HepG2 (cell line): ENCODE data around the gene DNALI1. TPM values are rescaled to one million over a fixed set of nuclear protein-coding genes. Genes with fewer than 3 reads are reported as not detected.
A peak's percentile ranks its signal among the peaks of the same experiment; 100 is the strongest.

Experiments
- ADNP ChIP-seq: sonication (generic); formaldehyde crosslinking; IDR thresholded peaks from 2 replicates; pipeline ENCODE4 v1.4.0; 2020; ENCODE audit warnings: missing genetic modification reagents
- CREB1 ChIP-seq, 2 experiments: fragments of 450-650 bp in 1 of 2; IDR thresholded peaks; 2 replicates each; pipeline ENCODE4 v1.6.1; 2016 to 2017; ENCODE audit warnings: control low read depth in 1 of 2, mild to moderate bottlenecking in 1 of 2, missing compliant biosample characterization in 1 of 2, missing genetic modification characterization in 1 of 2
- KDM1A ChIP-seq: IDR thresholded peaks from 2 replicates; pipeline ENCODE4 v1.6.1; 2016; ENCODE audit warnings: missing compliant biosample characterization
- NFKBIZ ChIP-seq: IDR thresholded peaks from 2 replicates; pipeline ENCODE4 v1.6.1; 2018; ENCODE audit warnings: missing genetic modification reagents, missing compliant biosample characterization
- PTBP1 ChIP-seq: fragments of 200-400 bp; formaldehyde crosslinking; IDR thresholded peaks from 2 replicates; pipeline ENCODE4 v1.6.1; 2018; ENCODE audit warnings: low read length, low read depth; ENCODE audit not compliant: poor library complexity, severe bottlenecking
- SMAD1 ChIP-seq: sonication (generic); formaldehyde crosslinking; IDR thresholded peaks from 2 replicates; pipeline ENCODE4 v1.4.0; 2020; ENCODE audit warnings: missing genetic modification reagents, low read depth, mild to moderate bottlenecking, borderline replicate concordance
- ZBTB38 ChIP-seq: sonication (generic); formaldehyde crosslinking; IDR thresholded peaks from 2 replicates; pipeline ENCODE4 v1.5.1; 2020; ENCODE audit warnings: mild to moderate bottlenecking, missing genetic modification reagents
- ZNF329 ChIP-seq: sonication (generic); formaldehyde crosslinking; IDR thresholded peaks from 2 replicates; pipeline ENCODE4 v1.9.0; 2021; ENCODE audit warnings: low read depth, mild to moderate bottlenecking, missing genetic modification reagents
- polyA plus RNA-seq, 8 experiments: library from polyadenylated mRNA; depleted of rRNA in 3 of 8; stranded (reverse) in 7 of 8; unstranded in 1 of 8; fragments of >200 nt; fragmentation: Illumina TruSeq in 4 of 8; extraction: Trizol in 4 of 8; gene quantifications; 2 replicates each; pipeline versions ENCODE4 v1.2.1 to v1.2.3, GENCODE V29; 2011 to 2016; ENCODE audit warnings: low read depth in 4 of 8, missing spikeins in 1 of 8, mixed read lengths in 1 of 8; ENCODE audit not compliant: insufficient read depth in 1 of 8
- total RNA-seq, 5 experiments: library from RNA; depleted of rRNA; stranded (reverse); fragments of >200 nt; fragmentation: Illumina TruSeq; extraction: Trizol; gene quantifications; 2 replicates each; pipeline ENCODE4 v1.2.3, GENCODE V29; 2016; ENCODE audit warnings: low read depth in 1 of 5
- TF ChIP-seq, protein P1 (sequence below): sonication (generic); formaldehyde crosslinking; IDR thresholded peaks from 2 replicates; pipeline ENCODE4 v1.5.0; 2020; ENCODE audit warnings: mild to moderate bottlenecking, missing genetic modification reagents, moderate library complexity
- TF ChIP-seq, protein P2 (sequence below): sonication (generic); formaldehyde crosslinking; IDR thresholded peaks from 2 replicates; pipeline ENCODE4 v1.4.0; 2020; ENCODE audit warnings: mild to moderate bottlenecking, missing genetic modification reagents
- TF ChIP-seq, protein P3 (sequence below): sonication (generic); formaldehyde crosslinking; IDR thresholded peaks from 2 replicates; pipeline ENCODE4 v1.5.1; 2020; ENCODE audit warnings: mild to moderate bottlenecking, missing genetic modification reagents, moderate library complexity
- TF ChIP-seq, protein P4 (sequence below): IDR thresholded peaks from 2 replicates; pipeline ENCODE4 v1.6.1; 2016; ENCODE audit warnings: missing genetic modification reagents, missing compliant biosample characterization

DNALI1 gene
- total and polyA plus RNA-seq, 2 of the 13 experiments (the other 11 are each of a cell fraction or from before 2014, with no cell fraction given) = 0.42 to 0.70 TPM

DNA sequence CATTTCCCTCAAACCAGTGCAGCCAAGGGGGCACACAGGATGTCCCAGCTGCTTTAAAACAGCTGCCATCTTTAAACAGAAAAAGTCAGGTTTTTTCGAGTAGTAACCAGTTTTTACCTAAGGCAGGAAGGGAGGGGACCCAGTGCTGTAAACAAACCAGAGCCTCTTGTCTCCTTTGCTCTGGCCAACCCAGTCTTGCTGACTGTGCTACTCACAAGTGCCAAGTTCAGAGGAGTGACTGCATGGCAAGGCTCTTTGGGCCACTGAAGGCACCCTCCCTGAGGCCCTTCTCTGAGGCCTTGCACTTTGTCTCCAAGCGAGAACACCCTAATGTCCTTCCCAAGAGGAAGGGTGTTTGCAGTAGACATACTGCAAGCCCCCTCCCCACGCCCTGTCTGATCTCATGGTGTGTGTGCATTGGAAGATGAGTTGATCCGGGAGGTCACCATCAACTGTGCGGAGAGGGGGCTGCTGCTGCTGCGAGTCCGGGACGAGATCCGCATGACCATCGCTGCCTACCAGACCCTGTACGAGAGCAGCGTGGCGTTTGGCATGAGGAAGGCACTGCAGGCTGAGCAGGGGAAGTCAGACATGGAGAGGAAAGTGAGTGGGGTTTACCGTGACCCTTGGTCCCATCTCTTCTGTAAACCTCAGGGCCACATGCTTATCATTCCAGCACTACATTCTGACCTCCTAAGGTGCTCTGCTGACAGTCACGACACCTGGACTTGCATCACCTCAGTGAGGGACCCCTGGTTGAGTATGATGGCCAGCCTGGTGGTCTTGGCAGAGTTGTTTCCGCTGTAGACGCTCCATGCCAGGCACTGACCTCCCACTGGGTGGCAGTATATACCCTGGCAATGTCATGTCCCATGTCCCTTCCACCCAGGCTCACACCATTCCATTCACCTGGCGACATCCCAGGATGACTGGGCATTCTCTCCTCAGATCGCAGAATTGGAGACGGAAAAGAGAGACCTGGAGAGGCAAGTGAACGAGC is 4.7 kb downstream of the DNALI1 start (continued):
- TF ChIP-seq, protein P1, sequence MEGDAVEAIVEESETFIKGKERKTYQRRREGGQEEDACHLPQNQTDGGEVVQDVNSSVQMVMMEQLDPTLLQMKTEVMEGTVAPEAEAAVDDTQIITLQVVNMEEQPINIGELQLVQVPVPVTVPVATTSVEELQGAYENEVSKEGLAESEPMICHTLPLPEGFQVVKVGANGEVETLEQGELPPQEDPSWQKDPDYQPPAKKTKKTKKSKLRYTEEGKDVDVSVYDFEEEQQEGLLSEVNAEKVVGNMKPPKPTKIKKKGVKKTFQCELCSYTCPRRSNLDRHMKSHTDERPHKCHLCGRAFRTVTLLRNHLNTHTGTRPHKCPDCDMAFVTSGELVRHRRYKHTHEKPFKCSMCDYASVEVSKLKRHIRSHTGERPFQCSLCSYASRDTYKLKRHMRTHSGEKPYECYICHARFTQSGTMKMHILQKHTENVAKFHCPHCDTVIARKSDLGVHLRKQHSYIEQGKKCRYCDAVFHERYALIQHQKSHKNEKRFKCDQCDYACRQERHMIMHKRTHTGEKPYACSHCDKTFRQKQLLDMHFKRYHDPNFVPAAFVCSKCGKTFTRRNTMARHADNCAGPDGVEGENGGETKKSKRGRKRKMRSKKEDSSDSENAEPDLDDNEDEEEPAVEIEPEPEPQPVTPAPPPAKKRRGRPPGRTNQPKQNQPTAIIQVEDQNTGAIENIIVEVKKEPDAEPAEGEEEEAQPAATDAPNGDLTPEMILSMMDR (CRISPR knock-in tag) = peak; percentile 79
- TF ChIP-seq PTBP1 (no peak), CREB1 (IDR thresholded peaks at IDR 0.05) (no peak), CREB1 (CRISPR knock-in tag; IDR thresholded peaks at IDR 0.05) (no peak), KDM1A (CRISPR knock-in tag) (peak; percentile 95), SMAD1 (0 out of 2 replicates have a peak, but pooled peaks have one; percentile 6), ZBTB38 (CRISPR knock-in tag) (peak; percentile 91), NFKBIZ (CRISPR knock-in tag) (no peak), ADNP (CRISPR knock-in tag) (0 out of 2 replicates have a peak, but pooled peaks have one; percentile 45), ZNF329 (CRISPR knock-in tag) (no peak)
- TF ChIP-seq, protein P2, sequence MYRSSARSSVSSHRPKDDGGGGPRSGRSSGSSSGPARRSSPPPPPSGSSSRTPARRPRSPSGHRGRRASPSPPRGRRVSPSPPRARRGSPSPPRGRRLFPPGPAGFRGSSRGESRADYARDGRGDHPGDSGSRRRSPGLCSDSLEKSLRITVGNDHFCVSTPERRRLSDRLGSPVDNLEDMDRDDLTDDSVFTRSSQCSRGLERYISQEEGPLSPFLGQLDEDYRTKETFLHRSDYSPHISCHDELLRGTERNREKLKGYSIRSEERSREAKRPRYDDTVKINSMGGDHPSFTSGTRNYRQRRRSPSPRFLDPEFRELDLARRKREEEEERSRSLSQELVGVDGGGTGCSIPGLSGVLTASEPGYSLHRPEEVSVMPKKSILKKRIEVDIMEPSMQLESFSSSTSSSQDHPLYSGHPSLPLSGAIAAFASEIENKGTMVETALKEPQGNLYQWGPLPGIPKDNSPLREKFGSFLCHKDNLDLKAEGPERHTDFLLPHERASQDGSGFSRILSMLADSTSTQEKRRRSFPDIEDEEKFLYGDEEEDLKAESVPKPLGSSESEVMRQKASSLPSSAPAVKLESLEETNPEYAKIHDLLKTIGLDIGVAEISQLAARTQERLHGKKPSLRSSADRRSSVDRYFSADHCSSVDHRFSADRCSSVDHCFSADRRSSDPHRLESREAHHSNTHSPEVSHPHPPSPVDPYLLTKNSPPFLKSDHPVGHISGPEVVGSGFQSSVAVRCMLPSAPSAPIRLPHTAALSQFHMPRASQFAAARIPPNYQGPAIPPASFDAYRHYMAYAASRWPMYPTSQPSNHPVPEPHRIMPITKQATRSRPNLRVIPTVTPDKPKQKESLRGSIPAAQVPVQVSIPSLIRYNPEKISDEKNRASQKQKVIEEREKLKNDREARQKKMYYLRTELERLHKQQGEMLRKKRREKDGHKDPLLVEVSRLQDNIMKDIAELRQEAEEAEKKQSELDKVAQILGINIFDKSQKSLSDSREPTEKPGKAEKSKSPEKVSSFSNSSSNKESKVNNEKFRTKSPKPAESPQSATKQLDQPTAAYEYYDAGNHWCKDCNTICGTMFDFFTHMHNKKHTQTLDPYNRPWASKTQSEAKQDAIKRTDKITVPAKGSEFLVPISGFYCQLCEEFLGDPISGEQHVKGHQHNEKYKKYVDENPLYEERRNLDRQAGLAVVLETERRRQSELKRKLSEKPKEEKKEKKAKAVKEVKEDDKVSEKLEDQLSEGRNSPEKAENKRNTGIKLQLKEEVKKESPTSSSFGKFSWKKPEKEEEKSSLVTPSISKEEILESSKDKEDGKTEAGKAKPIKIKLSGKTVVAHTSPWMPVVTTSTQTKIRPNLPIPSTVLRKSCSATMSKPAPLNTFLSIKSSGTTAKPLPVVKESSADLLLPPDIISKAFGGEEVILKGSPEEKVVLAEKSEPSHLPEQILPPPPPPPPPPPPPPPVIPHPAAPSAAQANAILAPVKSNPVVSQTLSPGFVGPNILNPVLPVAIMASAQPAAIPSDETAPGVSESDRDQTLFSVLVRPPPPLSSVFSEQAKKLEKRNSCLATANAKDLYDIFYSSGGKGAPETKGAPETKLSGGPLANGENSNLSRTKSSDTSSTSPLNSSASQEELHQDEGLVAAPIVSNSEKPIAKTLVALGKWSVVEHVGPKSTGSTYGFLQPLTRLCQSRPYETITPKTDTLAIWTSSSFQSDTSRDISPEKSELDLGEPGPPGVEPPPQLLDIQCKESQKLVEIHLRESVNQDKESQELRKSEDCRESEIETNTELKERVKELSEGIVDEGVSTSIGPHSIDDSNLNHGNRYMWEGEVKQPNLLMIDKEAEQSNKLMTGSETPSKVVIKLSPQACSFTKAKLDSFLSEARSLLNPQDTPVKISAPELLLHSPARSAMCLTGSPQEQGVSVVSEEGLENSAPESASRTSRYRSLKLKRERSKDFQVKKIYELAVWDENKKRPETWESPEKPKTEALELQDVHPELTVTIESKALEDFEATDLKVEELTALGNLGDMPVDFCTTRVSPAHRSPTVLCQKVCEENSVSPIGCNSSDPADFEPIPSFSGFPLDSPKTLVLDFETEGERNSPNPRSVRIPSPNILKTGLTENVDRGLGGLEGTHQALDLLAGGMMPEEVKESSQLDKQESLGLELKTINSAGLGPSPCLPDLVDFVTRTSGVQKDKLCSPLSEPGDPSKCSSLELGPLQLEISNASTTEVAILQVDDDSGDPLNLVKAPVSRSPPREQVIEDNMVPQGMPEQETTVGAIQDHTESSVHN (CRISPR knock-in tag) = no peak
- TF ChIP-seq, protein P3, sequence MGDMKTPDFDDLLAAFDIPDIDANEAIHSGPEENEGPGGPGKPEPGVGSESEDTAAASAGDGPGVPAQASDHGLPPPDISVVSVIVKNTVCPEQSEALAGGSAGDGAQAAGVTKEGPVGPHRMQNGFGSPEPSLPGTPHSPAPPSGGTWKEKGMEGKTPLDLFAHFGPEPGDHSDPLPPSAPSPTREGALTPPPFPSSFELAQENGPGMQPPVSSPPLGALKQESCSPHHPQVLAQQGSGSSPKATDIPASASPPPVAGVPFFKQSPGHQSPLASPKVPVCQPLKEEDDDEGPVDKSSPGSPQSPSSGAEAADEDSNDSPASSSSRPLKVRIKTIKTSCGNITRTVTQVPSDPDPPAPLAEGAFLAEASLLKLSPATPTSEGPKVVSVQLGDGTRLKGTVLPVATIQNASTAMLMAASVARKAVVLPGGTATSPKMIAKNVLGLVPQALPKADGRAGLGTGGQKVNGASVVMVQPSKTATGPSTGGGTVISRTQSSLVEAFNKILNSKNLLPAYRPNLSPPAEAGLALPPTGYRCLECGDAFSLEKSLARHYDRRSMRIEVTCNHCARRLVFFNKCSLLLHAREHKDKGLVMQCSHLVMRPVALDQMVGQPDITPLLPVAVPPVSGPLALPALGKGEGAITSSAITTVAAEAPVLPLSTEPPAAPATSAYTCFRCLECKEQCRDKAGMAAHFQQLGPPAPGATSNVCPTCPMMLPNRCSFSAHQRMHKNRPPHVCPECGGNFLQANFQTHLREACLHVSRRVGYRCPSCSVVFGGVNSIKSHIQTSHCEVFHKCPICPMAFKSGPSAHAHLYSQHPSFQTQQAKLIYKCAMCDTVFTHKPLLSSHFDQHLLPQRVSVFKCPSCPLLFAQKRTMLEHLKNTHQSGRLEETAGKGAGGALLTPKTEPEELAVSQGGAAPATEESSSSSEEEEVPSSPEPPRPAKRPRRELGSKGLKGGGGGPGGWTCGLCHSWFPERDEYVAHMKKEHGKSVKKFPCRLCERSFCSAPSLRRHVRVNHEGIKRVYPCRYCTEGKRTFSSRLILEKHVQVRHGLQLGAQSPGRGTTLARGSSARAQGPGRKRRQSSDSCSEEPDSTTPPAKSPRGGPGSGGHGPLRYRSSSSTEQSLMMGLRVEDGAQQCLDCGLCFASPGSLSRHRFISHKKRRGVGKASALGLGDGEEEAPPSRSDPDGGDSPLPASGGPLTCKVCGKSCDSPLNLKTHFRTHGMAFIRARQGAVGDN (CRISPR knock-in tag) = peak; percentile 74
- TF ChIP-seq, protein P4, sequence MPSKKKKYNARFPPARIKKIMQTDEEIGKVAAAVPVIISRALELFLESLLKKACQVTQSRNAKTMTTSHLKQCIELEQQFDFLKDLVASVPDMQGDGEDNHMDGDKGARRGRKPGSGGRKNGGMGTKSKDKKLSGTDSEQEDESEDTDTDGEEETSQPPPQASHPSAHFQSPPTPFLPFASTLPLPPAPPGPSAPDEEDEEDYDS (CRISPR knock-in tag) = 0 out of 2 replicates have a peak, but pooled peaks have one; percentile 25
